HG02938 (cell line): Measurements from ENCODE around the gene BIRC2.

Experiments
- ATAC-seq: cut with Tn5 transposase; IDR thresholded peaks from one replicate; pipeline ENCODE4 v1.9.1; 2021; ENCODE audit warnings: mild to moderate bottlenecking, moderate library complexity; ENCODE audit not compliant: unreplicated experiment

BIRC2 gene

GRCh38 chr11:102399189-102399588, 52.2 kb downstream of the BIRC2 start:
- ATAC-seq, result no peak

GRCh38 chr11:102400603-102401002, 53.6 kb downstream of the BIRC2 start:
- no peak for ATAC-seq

- ATAC-seq, result no peak
Observed at GRCh38 chr11:102401905-102402304, 54.9 kb downstream of the BIRC2 start.

GRCh38 chr11:102402548-102402947, 55.5 kb downstream of the BIRC2 start:
- no peak for ATAC-seq

- ATAC-seq, result no peak
Observed at GRCh38 chr11:102405501-102405900, 58.5 kb downstream of the BIRC2 start.

- no peak for ATAC-seq
Observed at GRCh38 chr11:102406099-102406498, 59.1 kb downstream of the BIRC2 start.

- no peak for ATAC-seq
Observed at GRCh38 chr11:102407901-102408300, 60.9 kb downstream of the BIRC2 start.

- no peak for ATAC-seq
Observed at GRCh38 chr11:102408339-102408738, 61.3 kb downstream of the BIRC2 start.

GRCh38 chr11:102410382-102410784, 63.4 kb downstream of the BIRC2 start:
- no peak for ATAC-seq

- ATAC-seq, result no peak
Observed at GRCh38 chr11:102411142-102411541, 64.1 kb downstream of the BIRC2 start.

- ATAC-seq, result no peak
Observed at GRCh38 chr11:102413497-102413896, 66.5 kb downstream of the BIRC2 start.

- ATAC-seq, result no peak
Observed at GRCh38 chr11:102414559-102414958, 67.5 kb downstream of the BIRC2 start.

- no peak for ATAC-seq
Observed at GRCh38 chr11:102415304-102415916, 68.4 kb downstream of the BIRC2 start.

- no peak for ATAC-seq
Observed at GRCh38 chr11:102416976-102417375, 70.0 kb downstream of the BIRC2 start.

- no peak for ATAC-seq
Observed at GRCh38 chr11:102419181-102419580, 72.2 kb downstream of the BIRC2 start.

- peak; percentile 90 for ATAC-seq
Observed at GRCh38 chr11:102420547-102420946, 73.5 kb downstream of the BIRC2 start.

GRCh38 chr11:102421261-102421660, 74.2 kb downstream of the BIRC2 start:
- no peak for ATAC-seq

GRCh38 chr11:102422817-102423712, 76.1 kb downstream of the BIRC2 start:
- no peak for ATAC-seq

GRCh38 chr11:102423936-102424335, 76.9 kb downstream of the BIRC2 start:
- no peak for ATAC-seq

GRCh38 chr11:102426000-102426399, 79.0 kb downstream of the BIRC2 start:
- ATAC-seq, result no peak

GRCh38 chr11:102426570-102426969, 79.6 kb downstream of the BIRC2 start:
- ATAC-seq, result no peak

GRCh38 chr11:102427068-102427467, 80.1 kb downstream of the BIRC2 start:
- no peak for ATAC-seq
